Lower lobe of right lung (tissue), 2 donors: ENCODE data around the gene IFIH1. TPM values are rescaled to one million over a fixed set of nuclear protein-coding genes. Genes with fewer than 3 reads are reported as not detected.

ENCODE experiments used
- ATAC-seq, 2 donors: fragments of 200-7000 bp; cut with Tn5 transposase; one replicate each; pipeline ENCODE4 v1.9.1; 2020 to 2022; ENCODE audit warnings: mild to moderate bottlenecking in 2 of 2, moderate library complexity in 2 of 2
- DNase-seq: peaks from one replicate; pipeline ENCODE4 v3.0.0-alpha.2; 2020
- H3K27ac ChIP-seq: fragments of 200-600 bp; one replicate; pipeline ENCODE4 v1.8.0; 2022
- H3K27me3 ChIP-seq: fragments of 200-600 bp; one replicate; pipeline ENCODE4 v1.8.0; 2022; ENCODE audit warnings: low read depth
- H3K36me3 ChIP-seq: fragments of 200-600 bp; one replicate; pipeline ENCODE4 v1.8.0; 2022; ENCODE audit warnings: mild to moderate bottlenecking
- H3K4me1 ChIP-seq: fragments of 200-600 bp; one replicate; pipeline ENCODE4 v1.8.0; 2022
- H3K4me3 ChIP-seq: fragments of 200-600 bp; one replicate; pipeline ENCODE4 v1.8.0; 2022; ENCODE audit warnings: mild to moderate bottlenecking
- H3K9me3 ChIP-seq: fragments of 200-600 bp; one replicate; pipeline ENCODE4 v1.8.0; 2022
- CTCF ChIP-seq: fragments of 200-600 bp; IDR thresholded peaks from one replicate; pipeline ENCODE4 v1.8.0; 2022; ENCODE audit warnings: antibody characterized with exemption, mild to moderate bottlenecking
- intact Hi-C: fragments of 100-400 bp; cut with DNase I; formaldehyde crosslinking; loops from one replicate; pipeline ENCODE4 v1.11.0; 2022
- total RNA-seq: library from RNA; stranded (reverse); fragmentation: NEBNext Ultra II Directional; extraction: Animal tissue kit (Norgen Biotek cat#: 25700); gene quantifications from one replicate; pipeline ENCODE4 v1.2.1, GENCODE V29; 2021
- donor health status: DM: no; HTN: yes; CAD: no; lungs with severe emphysema.

IFIH1 gene
- total RNA-seq, 1 donor from 2014 or later: 44.1 TPM

- Histone ChIP-seq H3K4me3 (no peak overlapping the region), H3K36me3 (no peaks in the 10 kb centered on the region), H3K27me3 (no peaks in the 10 kb centered on the region), H3K4me1 (peaks cover 13% of the 10 kb centered on the region), H3K9me3 (peaks cover 3% of the 10 kb centered on the region), H3K27ac (peak overlapping the region; percentile 32)
- DNase-seq: no peak
- no peak for TF ChIP-seq CTCF
- ATAC-seq: peak; percentile 80 to 84
- intact Hi-C loops: no loop called here
Measured at GRCh38 chr2:162245061-162245460, 73.4 kb downstream of the IFIH1 start.

- H3K27me3 ChIP-seq: no peaks in the 10 kb centered on the region
- DNase-seq (peak; percentile 52), ATAC-seq (peak; percentile 95 to 96)
- H3K27ac ChIP-seq: peak overlapping the region; percentile 32
- H3K9me3 ChIP-seq: no peaks in the 10 kb centered on the region
- peaks cover 13% of the 10 kb centered on the region for H3K4me1 ChIP-seq
- no peak overlapping the region for H3K4me3 ChIP-seq
- H3K36me3 ChIP-seq: no peaks in the 10 kb centered on the region
- intact Hi-C loops: no loop called here
- TF ChIP-seq CTCF: no peak
Measured at GRCh38 chr2:162244541-162245031, 73.9 kb downstream of the IFIH1 start.

GRCh38 chr2:162243715-162244114 is 74.8 kb downstream of the IFIH1 start:
- Histone ChIP-seq H3K4me3 (no peak overlapping the region), H3K36me3 (no peaks in the 10 kb centered on the region), H3K4me1 (peaks cover 13% of the 10 kb centered on the region), H3K27me3 (no peaks in the 10 kb centered on the region), H3K27ac (no peak overlapping the region), H3K9me3 (no peaks in the 10 kb centered on the region)
- DNase-seq (no peak), ATAC-seq (no peak)
- intact Hi-C loops: no loop called here
- no peak for TF ChIP-seq CTCF

- H3K4me3 ChIP-seq: peak within 1 kb of the TSS; percentile 7
Measured at GRCh38 chr2:162243294-162243693, 75.2 kb downstream of the IFIH1 start, which contains the start of gene FAP. FAP (minus strand) TSS chr2:162243445; CDS start chr2:162243327, 118 bp downstream.

GRCh38 chr2:162242586-162243280 is 75.8 kb downstream of the IFIH1 start:
- peak overlapping the region; percentile 7 for H3K4me3 ChIP-seq
- no peak overlapping the region for H3K27ac ChIP-seq
- ATAC-seq: no peak

More at GRCh38 chr2:162243294-162243693, 75.2 kb downstream of the IFIH1 start, which contains the start of gene FAP:
- H3K27me3 ChIP-seq: no peaks in the 10 kb centered on the region
- intact Hi-C loops: no loop called here
- TF ChIP-seq CTCF: no peak
- no peaks in the 10 kb centered on the region for H3K9me3 ChIP-seq
- H3K4me1 ChIP-seq: peaks cover 13% of the 10 kb centered on the region
- ATAC-seq: no peak
- DNase-seq: no peak
- H3K27ac ChIP-seq: peak within 1 kb of the TSS; percentile 32
- H3K36me3 ChIP-seq: no peaks in the 10 kb centered on the region

More at GRCh38 chr2:162242586-162243280, 75.8 kb downstream of the IFIH1 start:
- intact Hi-C loops: no loop called here
- Histone ChIP-seq H3K36me3 (no peaks in the 10 kb centered on the region), H3K27me3 (no peaks in the 10 kb centered on the region), H3K4me1 (peaks cover 13% of the 10 kb centered on the region), H3K9me3 (no peaks in the 10 kb centered on the region)
- DNase-seq: no peak
- TF ChIP-seq CTCF: no peak
